GM18870 (cell line): Measurements from ENCODE around the gene GATA1.
"Not testable (repeated sequence)": the region's sequence is repeated elsewhere in the genome, so short reads cannot be mapped to it uniquely, and the experiment has no call there.

ENCODE experiments used
- ATAC-seq: cut with Tn5 transposase; IDR thresholded peaks from one replicate; pipeline ENCODE4 v1.9.1; 2021; ENCODE audit warnings: moderate library complexity; ENCODE audit not compliant: unreplicated experiment

The GATA1 gene

GRCh38 chrX:48806081-48806480 lies 19.7 kb downstream of the GATA1 start:
- ATAC-seq: no peak

DNA sequence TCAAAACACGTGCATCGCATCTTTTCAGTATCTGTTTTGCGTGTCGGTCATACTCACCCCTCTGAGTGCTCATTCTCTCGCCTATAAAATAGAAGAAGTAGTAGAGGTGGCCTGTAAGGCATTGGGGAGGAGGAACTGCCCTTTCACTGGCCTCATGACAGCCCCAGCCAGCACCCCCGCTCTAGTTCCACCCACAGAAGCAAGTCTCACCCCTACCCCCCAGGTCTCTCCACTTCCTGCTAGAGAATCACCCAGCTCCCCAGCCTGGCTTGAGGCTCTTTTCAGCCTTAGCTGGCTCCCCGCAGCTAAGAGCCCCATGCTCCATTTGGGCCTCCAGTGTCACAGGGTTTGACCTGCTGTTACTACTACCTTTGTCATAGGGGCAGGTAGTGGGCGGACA lies 27.3 kb downstream of the GATA1 start:
- no peak for ATAC-seq

DNA sequence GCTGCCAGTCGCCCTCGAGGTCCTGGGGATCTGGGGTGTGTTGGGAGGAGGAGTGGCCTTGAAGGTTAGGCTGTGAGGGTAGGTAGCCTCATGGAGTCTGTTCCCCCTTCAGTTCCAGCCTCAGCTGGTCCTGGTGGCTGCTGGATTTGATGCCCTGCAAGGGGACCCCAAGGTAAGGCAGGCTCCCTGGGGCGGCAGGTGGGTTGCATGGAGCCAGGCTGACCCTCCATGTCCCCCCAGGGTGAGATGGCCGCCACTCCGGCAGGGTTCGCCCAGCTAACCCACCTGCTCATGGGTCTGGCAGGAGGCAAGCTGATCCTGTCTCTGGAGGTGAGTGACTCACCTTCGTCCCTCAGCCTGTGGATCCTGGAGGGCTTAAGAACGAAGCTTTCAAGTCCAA lies 28.3 kb downstream of the GATA1 start:
- ATAC-seq: no peak

GRCh38 chrX:48815266-48815665 lies 28.9 kb downstream of the GATA1 start:
- no peak for ATAC-seq

DNA sequence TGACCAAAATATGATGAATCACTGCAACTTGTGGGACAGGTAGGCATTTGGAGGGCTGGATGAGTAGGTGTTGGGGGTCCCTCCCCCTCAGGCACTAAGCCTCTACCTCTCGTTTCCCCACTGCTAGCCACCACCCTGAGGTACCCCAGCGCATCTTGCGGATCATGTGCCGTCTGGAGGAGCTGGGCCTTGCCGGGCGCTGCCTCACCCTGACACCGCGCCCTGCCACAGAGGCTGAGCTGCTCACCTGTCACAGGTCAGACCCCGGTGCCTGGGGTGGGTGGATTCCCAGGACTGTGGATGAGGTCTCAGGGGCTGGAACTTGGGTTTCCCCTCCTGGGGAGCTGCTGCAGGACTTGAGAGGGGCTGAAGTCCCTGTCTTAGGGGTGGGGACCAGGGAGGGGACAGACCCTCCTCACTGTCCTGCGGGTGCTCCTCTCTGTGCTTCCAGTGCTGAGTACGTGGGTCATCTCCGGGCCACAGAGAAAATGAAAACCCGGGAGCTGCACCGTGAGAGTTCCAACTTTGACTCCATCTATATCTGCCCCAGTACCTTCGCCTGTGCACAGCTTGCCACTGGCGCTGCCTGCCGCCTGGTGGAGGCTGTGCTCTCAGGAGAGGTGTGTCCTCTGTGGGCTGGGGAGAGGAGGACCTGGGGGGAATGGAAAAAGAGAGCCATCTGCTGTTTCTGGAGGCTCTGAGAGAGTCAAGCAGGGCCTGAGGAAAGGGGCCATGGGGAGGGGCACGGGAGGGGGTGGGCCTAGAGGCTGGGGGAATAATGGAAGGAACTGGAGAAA lies 29.8 kb downstream of the GATA1 start:
- no peak for ATAC-seq

DNA sequence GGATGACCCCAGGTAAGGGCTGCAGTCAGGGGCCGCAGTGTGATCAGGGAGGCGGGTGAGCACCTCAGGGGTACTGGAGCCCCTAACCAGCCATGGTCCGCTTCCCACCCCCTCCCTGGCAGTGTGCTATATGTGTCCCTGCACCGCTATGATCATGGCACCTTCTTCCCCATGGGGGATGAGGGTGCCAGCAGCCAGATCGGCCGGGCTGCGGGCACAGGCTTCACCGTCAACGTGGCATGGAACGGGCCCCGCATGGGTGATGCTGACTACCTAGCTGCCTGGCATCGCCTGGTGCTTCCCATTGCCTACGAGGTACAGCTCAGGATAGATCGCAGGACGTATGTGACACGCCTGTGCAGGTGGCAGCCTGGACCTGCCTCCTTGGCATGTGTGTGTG lies 31.7 kb downstream of the GATA1 start:
- no peak for ATAC-seq

GRCh38 chrX:48818866-48819265 lies 32.5 kb downstream of the GATA1 start:
- no peak for ATAC-seq

GRCh38 chrX:48819394-48819793 lies 33.0 kb downstream of the GATA1 start:
- not testable (repeated sequence) for ATAC-seq

DNA sequence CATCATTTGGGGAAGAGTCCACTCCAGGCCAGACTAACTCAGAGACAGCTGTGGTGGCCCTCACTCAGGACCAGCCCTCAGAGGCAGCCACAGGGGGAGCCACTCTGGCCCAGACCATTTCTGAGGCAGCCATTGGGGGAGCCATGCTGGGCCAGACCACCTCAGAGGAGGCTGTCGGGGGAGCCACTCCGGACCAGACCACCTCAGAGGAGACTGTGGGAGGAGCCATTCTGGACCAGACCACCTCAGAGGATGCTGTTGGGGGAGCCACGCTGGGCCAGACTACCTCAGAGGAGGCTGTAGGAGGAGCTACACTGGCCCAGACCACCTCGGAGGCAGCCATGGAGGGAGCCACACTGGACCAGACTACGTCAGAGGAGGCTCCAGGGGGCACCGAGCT lies 36.7 kb downstream of the GATA1 start:
- ATAC-seq: no peak

DNA sequence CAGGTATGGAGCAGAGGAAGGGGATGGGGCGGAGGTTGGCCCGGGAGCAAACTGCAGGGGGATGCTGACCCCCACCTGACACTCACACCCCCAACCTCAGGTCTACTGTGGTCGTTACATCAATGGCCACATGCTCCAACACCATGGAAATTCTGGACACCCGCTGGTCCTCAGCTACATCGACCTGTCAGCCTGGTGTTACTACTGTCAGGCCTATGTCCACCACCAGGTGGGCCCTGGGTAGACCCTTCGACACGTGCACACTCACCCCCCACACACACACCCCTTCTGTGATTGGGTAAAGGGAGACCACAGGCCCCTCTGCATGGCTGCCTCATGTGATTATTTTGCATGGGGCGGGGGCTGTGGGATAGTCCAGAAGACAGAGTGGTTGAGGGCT lies 37.7 kb downstream of the GATA1 start:
- ATAC-seq: no peak

DNA sequence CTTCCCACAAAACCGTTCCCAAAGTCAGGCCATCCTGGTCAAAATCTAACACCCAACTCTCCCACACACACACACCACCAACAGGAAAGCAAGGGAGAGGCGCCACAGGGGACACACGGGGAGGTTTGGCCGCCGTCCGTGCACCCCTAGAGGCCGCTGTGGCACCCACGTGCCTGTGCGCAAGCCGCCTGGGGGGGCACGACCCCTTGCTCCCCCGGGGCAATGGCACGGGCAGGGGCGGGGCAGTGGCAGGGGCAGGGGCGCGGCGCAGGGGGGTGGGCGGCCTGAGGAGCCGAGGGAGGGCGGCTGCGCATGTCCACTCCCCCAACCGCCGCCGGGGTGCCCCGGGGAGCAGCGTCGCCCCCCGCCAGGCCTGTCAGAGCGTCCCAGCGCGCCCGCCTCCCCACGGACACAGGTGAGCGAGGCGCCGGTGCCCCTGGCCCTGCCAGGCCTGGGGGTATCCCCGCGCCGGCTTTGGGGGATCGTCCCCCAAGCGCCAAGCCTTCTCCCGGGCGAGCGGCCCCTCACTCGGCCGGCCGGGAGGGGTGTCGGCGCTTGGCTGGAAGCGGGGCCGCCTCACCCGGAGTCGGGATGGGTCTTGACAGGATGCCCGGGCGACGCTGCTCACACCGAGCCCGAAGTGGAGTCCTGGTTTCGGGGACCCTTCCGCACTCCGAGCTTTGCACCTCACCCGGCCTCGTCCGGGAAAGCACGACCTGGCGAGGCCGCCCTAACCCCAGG lies 39.9 kb downstream of the GATA1 start, which contains the start of gene ERAS:
Gene ERAS (plus strand): TSS at position 379 of the 741 bp plus-strand sequence. CDS start 2,611 bp downstream, outside the sequence.
- ATAC-seq: no peak

- ATAC-seq: no peak
These were observed 40.7 kb downstream of the GATA1 start for GRCh38 chrX:48826876-48827653.

DNA sequence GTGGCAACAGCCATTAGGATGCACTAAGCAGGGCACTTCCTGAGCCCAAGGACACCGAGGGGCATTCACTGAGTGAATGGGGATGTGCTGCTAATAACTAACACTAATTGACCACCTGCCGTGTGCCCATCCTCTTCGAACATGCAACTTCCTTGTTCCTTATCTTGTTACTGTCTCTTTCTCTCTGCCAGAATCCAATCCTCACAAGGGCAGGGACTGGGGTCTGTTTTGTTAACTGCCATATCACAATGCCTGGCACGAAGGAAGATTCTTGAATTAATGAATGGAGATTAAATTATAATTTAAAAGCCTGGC lies 41.2 kb downstream of the GATA1 start:
- ATAC-seq: no peak

DNA sequence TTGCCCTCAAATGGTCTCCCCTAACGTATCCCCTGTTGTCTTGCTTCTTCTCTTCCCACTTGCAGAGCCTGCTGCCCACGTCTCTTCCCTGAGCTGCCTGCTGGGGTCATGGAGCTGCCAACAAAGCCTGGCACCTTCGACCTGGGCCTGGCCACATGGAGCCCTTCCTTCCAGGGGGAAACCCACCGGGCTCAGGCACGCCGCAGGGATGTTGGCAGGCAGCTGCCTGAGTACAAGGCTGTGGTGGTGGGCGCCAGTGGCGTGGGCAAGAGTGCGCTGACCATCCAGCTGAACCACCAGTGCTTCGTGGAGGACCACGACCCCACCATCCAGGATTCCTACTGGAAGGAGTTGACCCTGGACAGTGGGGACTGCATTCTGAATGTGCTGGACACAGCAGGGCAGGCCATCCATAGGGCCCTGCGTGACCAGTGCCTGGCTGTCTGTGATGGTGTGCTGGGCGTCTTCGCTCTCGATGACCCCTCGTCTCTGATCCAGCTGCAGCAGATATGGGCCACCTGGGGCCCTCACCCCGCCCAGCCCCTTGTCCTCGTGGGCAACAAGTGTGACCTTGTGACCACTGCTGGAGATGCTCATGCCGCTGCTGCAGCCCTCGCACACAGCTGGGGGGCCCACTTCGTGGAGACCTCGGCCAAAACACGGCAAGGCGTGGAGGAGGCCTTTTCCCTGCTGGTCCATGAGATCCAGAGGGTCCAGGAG lies 42.8 kb downstream of the GATA1 start:
- ATAC-seq: no peak

DNA sequence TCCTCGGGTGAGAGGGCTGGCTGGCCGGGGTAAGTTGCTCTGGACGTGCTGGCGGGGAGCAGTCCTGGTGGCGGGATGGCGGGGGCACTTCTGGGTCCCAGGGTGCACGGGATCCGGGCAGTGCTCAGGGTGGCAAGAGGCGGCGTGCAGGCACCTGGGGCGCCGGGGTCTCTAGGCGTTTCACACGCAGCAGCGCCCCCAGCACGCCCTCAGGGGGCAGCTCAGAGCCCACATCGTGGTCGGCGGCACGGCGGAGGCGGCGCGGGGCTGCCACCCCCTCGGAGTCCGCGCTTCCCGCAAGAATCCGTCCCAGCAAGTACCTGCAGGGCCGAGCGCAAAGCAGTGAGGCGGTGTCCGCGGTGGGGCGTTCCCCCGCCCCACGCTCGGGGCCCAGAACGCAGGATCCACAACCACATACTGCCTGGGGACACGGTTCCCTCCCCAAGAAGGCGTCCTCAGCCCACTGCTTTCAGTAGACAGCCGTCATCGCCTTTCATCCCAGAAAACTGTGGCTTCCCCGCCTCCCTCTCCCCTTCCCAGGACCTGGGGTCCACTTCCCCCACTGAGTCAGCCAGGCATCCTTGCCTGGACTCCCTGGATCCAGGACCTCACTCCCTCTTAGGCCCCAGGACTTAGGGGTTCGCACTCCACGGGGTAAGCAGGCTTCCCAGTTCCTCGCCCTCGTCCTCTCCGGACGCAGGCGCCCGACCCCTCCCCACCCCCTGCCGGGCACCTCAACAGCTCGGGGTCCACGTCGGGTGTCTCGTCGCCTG lies 44.9 kb downstream of the GATA1 start:
- ATAC-seq: no peak

DNA sequence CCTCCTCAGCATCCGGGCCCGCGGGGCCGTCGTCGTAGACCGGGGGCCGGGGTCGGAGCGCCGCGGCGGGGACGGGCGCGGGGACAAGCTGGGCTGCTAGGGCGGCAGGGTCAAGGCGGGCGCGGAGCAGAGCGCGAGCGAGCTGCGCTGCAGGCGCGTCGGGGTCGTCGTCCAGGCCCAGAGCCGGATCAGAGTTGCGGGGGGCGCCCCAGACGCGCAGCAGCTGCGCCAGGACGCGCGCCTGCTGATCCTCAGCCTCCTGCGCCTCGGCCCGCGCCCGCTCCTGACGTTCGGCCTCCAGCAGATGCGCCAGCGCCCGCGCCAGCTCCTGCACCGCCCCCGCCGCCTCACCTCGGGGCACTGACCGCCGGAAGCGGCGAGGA lies 45.5 kb downstream of the GATA1 start:
- no peak for ATAC-seq

DNA sequence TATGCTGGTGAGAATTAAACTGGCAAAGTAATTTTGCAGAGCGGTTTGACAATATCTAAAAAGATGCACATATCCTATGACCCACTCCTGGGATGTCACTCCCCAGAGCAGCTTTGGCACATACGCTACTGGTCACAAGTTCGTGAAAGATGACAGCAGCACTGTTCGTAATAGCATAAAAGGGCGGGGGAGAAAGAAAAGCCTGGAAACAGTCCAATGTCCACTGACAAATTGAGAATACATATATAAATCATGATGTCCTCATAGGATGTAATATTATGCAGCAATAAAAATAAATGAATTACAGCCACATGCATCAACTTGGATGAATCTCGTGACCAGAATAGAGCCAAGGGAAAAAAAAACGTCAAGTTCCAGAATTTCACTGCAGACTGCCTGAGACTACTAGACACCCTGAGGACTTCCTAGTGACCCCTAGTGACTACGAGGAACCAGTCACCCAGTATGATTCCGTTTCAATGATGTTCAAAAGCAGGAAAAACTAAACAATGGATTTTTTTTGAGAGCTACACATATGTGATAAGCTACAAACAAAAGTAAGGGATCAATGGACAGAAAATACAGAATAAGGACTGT lies 47.2 kb downstream of the GATA1 start:
- no peak for ATAC-seq

DNA sequence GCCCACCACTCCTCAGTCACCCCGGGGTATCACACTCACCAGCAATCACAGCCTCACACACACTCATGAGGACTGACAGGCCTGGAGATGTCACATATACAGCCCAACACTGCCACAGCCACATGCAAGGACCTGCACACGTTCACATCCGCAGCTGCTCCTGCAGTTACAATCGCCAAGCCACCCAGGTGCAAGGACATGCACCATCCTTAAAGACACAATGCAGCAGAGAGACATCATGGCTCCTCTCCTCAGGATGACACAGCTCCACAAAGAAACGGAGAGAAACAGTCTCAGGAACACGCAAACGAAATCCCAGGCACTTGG lies 48.0 kb downstream of the GATA1 start:
- ATAC-seq: no peak

DNA sequence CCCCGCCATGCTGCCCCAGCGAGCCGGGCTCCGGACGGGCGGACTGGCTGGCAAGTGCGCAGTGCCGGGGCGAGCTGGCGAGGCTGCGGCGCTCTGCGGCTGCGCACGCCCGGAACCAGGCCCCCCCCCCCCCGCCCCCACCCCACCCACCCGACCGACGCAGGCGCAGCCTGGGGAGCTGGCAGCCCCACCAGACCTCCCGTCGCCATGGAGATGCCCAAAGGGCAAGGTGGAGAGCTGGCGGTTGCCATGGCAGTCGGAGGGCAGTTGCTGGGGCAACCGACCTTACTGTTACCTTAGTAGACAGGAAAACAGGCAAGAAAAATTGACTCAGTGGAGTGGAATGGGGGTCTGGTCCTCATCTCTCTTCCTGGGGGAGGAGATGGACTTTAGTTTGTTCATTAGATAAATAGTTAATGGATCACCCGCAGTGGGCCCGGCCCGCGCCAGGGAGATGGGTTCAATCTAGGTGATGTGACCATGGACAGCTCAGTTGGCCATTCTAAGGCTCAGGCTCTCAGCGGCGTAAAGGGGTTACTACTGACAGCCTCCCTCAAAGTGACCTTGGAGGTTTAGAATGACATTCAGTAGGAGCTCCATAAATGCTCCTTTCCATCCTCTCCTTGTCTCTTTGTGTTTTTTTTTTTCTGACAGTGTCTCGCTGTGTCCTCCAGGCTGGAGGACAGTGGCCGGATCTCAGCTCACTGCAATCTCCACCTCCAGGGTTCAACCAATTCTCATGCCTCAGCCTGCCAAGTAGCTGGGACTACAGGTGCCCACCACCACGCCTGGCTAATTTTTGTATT lies 49.3 kb downstream of the GATA1 start, which contains the start of gene PCSK1N:
Gene PCSK1N (minus strand): TSS at position 87 of the 806 bp plus-strand sequence. CDS start 78 bp downstream, at position 9.
- no peak for ATAC-seq
